Thyroid gland (tissue), 4 donors: ENCODE results near the gene YIPF2. TPM values are rescaled to one million over a fixed set of nuclear protein-coding genes. Genes with fewer than 3 reads are reported as not detected.

Source experiments
- DNase-seq, 2 donors: peaks; one replicate each; pipeline ENCODE4 v3.0.0-alpha.2; 2019
- H3K27ac ChIP-seq, 3 donors: fragments of 200-600 bp; sonication (generic); 1 replicate in 2 of 3; 2 replicates in 1 of 3; pipeline ENCODE4 v1.5.1; 2016 to 2019; ENCODE audit warnings: mild to moderate bottlenecking in 1 of 3, moderate library complexity in 1 of 3
- H3K27me3 ChIP-seq: fragments of 200-600 bp; sonication (generic); one replicate; pipeline ENCODE4 v1.5.1; 2019
- H3K36me3 ChIP-seq, 2 donors: fragments of 200-600 bp; sonication (generic); one replicate each; pipeline ENCODE4 v1.5.1; 2016 to 2019
- H3K4me1 ChIP-seq, 2 donors: fragments of 200-600 bp; sonication (generic); one replicate each; pipeline ENCODE4 v1.5.1; 2017 to 2019
- H3K4me3 ChIP-seq, 3 donors: fragments of 200-600 bp; sonication (generic); replicated peaks in 1 of 3; 1 replicate in 2 of 3; 2 replicates in 1 of 3; pipeline ENCODE4 v1.5.1; 2016; ENCODE audit warnings: mild to moderate bottlenecking in 1 of 3
- H3K9me3 ChIP-seq: fragments of 200-600 bp; sonication (generic); one replicate; pipeline ENCODE4 v1.5.1; 2017
- CTCF ChIP-seq, 6 experiments: fragments of 200-600 bp in 3 of 6; fragments of 450-650 bp in 3 of 6; sonication (generic) in 3 of 6; IDR thresholded peaks; one replicate each; pipeline ENCODE4 v1.5.1; 2016 to 2019; ENCODE audit warnings: antibody characterized with exemption in 6 of 6, mild to moderate bottlenecking in 2 of 6, inconsistent platforms in 1 of 6, moderate library complexity in 1 of 6
- POLR2A ChIP-seq, 2 donors: fragments of 450-650 bp; IDR thresholded peaks; one replicate each; pipeline ENCODE4 v1.6.1; 2017; ENCODE audit warnings: antibody characterized with exemption in 2 of 2, mild to moderate bottlenecking in 2 of 2, moderate library complexity in 1 of 2
- whole genome bisulfite sequencing, 2 donors: methylation state at CpG; one replicate each; pipeline ENCODE4 v1.1.5; 2017; 5-methylcytosine and 5-hydroxymethylcytosine counted together
- intact Hi-C: fragments of 100-400 bp; cut with DNase I; formaldehyde crosslinking; loops from one replicate; pipeline ENCODE4 v1.15.1; 2023
- total RNA-seq, 4 donors: library from RNA; depleted of rRNA; stranded (reverse); fragments of >200 nt; gene quantifications; one replicate each; pipeline ENCODE4 v1.2.3, GENCODE V29; 2016

Gene YIPF2
- total RNA-seq, 4 donors from 2014 or later: 85.1 to 127 (median 104) TPM

GRCh38 chr19:10889880-10890279 lies 38.6 kb downstream of the YIPF2 start:
- no peaks in the 10 kb centered on the region for H3K27me3 ChIP-seq
- H3K4me1 ChIP-seq: no peaks in the 10 kb centered on the region
- intact Hi-C loops: no loop called here
- no peak for DNase-seq
- H3K4me3 ChIP-seq: no peak overlapping the region
- no peaks in the 10 kb centered on the region for H3K36me3 ChIP-seq
- no peaks in the 10 kb centered on the region for H3K9me3 ChIP-seq
- TF ChIP-seq CTCF (IDR thresholded peaks at IDR 0.05): no peak
- 87 to 100% methylated on average over 4 of the region's 4 CpGs for WGBS, 2 donors
- no peak overlapping the region for H3K27ac ChIP-seq

GRCh38 chr19:10888421-10888866 lies 40.0 kb downstream of the YIPF2 start:
- Histone ChIP-seq H3K4me3 (no peak overlapping the region), H3K27ac (no peak overlapping the region), H3K9me3 (no peaks in the 10 kb centered on the region), H3K27me3 (no peaks in the 10 kb centered on the region), H3K4me1 (no peaks in the 10 kb centered on the region), H3K36me3 (no peaks in the 10 kb centered on the region)
- no peak for DNase-seq
- intact Hi-C loops: no loop called here
- TF ChIP-seq POLR2A (IDR thresholded peaks at IDR 0.05): no peak
- no peak for TF ChIP-seq CTCF (IDR thresholded peaks at IDR 0.05)
- 64 to 72% methylated on average over 12 to 13 of the region's 13 CpGs for WGBS, 2 donors

GRCh38 chr19:10887616-10888367 lies 40.6 kb downstream of the YIPF2 start:
- Histone ChIP-seq H3K9me3 (no peaks in the 10 kb centered on the region), H3K36me3 (no peaks in the 10 kb centered on the region), H3K27me3 (no peaks in the 10 kb centered on the region), H3K4me1 (no peaks in the 10 kb centered on the region), H3K4me3 (no peak overlapping the region), H3K27ac (no peak overlapping the region)
- intact Hi-C loops: no loop called here
- WGBS, 2 donors: 83 to 88% methylated on average over 6 to 7 of the region's 9 CpGs
- no peak for DNase-seq
- no peak for TF ChIP-seq POLR2A (IDR thresholded peaks at IDR 0.05)
- no peak for TF ChIP-seq CTCF (IDR thresholded peaks at IDR 0.05)

GRCh38 chr19:10885201-10886169 lies 43.0 kb downstream of the YIPF2 start:
- H3K27me3 ChIP-seq: no peaks in the 10 kb centered on the region
- no peak for DNase-seq
- no peak overlapping the region for H3K4me3 ChIP-seq
- no peaks in the 10 kb centered on the region for H3K36me3 ChIP-seq
- peaks cover 0 to 8% of the 10 kb centered on the region in 2 donors for H3K4me1 ChIP-seq
- 80 to 87% methylated on average over 20 of the region's 20 CpGs for WGBS, 2 donors
- H3K27ac ChIP-seq: no peak overlapping the region
- intact Hi-C loops: no loop called here
- TF ChIP-seq CTCF (IDR thresholded peaks at IDR 0.05) (no peak), POLR2A (IDR thresholded peaks at IDR 0.05) (no peak)
- no peaks in the 10 kb centered on the region for H3K9me3 ChIP-seq
